ENCODE data around the gene FCF1. TPM values are rescaled to one million over a fixed set of nuclear protein-coding genes. Genes with fewer than 3 reads are reported as not detected.

The FCF1 gene
- total RNA-seq, 4 donors from 2014 or later = 24.3 to 45.0 (median 31.2) TPM

GRCh38 chr14:74685921-74686678 is 26.8 kb upstream of the FCF1 start:
- TF ChIP-seq CTCF (IDR thresholded peaks at IDR 0.05; ENCODE audit: low read depth) = no peak

GRCh38 chr14:74691456-74691855 is 21.5 kb upstream of the FCF1 start:
- no peak for TF ChIP-seq CTCF (IDR thresholded peaks at IDR 0.05; ENCODE audit: low read depth)

GRCh38 chr14:74693191-74693590 is 19.8 kb upstream of the FCF1 start:
- TF ChIP-seq CTCF (IDR thresholded peaks at IDR 0.05; ENCODE audit: low read depth) = no peak

- TF ChIP-seq CTCF (IDR thresholded peaks at IDR 0.05; ENCODE audit: low read depth) = no peak
These were observed 17.5 kb upstream of the FCF1 start for GRCh38 chr14:74695406-74695805.

- no peak for TF ChIP-seq CTCF (IDR thresholded peaks at IDR 0.05; ENCODE audit: low read depth)
These were observed 15.9 kb upstream of the FCF1 start for GRCh38 chr14:74697011-74697410.

- no peak for TF ChIP-seq CTCF (IDR thresholded peaks at IDR 0.05; ENCODE audit: low read depth)
These were observed 15.4 kb upstream of the FCF1 start for GRCh38 chr14:74697543-74697942.

- TF ChIP-seq CTCF (IDR thresholded peaks at IDR 0.05; ENCODE audit: low read depth) = no peak
These were observed 15.0 kb upstream of the FCF1 start for GRCh38 chr14:74697976-74698375.
